Endometrial microvascular endothelial cells (primary cell): Measurements from ENCODE around the gene IDH2. TPM values are rescaled to one million over a fixed set of nuclear protein-coding genes. Genes with fewer than 3 reads are reported as not detected.
"Not testable (repeated sequence)": the region's sequence is repeated elsewhere in the genome, so short reads cannot be mapped to it uniquely, and the experiment has no call there.

Experiments used
- in situ Hi-C: cut with HindIII; loops from 2 replicates; pipeline ENCODE4 v1.10.0; 2017; ENCODE audit warnings: low sequenced_read_pairs, low pct_unique_long_range_greater_than_20kb; ENCODE audit errors: inconsistent ontology term
- total RNA-seq: library from RNA; depleted of rRNA; stranded (reverse); fragments of >200 nt; gene quantifications from one replicate; pipeline ENCODE4 v1.2.3, GENCODE V29; 2015; ENCODE audit errors: inconsistent ontology term

The IDH2 gene
- total RNA-seq, 1 donor from 2014 or later, result 74.7 TPM

DNA sequence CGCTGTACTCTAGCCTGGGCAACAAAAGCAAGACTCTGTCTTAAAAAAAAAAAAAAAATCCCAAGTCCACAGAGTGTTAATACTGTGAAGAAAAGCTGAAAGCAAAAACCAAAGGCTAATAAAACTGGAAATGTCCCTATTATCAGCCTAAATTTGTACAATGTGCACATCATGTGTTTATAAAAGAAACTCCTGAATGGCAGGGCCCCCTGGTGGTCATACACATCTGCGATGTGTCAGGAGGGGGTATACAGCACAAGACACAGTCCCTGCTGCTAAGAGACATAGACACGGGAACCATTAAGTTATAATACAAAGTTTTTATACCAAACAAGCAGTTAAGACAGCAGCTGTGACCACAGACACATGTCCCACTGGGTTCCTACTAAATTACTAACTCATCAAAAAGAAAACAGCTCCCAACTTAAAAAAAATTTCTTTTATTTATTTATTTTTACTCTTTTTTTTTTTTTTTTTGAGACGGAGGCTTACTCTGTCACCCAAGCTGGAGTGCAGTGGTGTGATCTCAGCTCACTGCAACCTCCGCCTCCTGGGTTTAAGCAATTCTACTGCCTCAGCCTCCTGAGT is 31.0 kb downstream of the IDH2 start:
- in situ Hi-C loops, result no loop called here

DNA sequence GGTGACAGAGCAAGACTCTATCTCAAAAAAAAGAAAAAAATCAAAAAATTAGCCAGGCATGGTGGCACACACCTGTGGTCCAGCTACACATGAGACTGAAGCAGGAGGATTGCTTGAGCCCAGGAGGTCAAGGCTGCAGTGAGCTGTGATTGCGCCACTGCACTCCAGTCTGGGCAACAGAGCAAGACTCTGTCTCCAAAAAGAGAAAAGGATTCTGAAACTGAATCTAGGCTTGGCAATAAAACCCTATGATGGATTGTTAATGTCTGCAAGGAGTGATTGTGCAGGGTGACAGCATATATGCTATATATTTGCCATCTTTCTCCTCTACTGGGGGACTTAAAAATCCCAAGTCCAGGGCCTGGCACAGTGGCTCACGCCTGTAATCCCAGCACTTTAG is 31.6 kb downstream of the IDH2 start:
- in situ Hi-C loops, result not testable (repeated sequence)

DNA sequence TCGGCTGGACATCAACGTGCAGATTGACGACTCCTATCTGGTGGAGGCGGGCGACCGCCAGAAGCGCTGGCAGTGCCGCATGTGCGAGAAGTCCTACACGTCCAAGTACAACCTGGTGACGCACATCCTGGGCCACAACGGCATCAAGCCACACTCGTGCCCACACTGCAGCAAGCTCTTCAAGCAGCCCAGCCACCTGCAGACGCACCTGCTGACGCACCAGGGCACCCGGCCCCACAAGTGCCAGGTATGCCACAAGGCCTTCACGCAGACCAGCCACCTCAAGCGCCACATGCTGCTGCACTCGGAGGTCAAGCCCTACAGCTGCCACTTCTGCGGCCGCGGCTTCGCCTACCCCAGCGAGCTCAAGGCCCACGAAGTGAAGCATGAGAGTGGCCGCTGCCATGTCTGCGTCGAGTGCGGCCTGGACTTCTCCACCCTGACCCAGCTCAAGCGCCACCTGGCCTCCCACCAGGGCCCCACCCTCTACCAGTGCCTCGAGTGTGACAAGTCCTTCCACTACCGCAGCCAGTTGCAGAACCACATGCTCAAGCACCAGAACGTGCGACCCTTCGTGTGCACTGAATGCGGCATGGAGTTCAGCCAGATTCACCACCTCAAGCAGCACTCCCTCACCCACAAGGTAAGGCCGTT is 34.2 kb downstream of the IDH2 start:
- in situ Hi-C loops, result no loop called here

DNA sequence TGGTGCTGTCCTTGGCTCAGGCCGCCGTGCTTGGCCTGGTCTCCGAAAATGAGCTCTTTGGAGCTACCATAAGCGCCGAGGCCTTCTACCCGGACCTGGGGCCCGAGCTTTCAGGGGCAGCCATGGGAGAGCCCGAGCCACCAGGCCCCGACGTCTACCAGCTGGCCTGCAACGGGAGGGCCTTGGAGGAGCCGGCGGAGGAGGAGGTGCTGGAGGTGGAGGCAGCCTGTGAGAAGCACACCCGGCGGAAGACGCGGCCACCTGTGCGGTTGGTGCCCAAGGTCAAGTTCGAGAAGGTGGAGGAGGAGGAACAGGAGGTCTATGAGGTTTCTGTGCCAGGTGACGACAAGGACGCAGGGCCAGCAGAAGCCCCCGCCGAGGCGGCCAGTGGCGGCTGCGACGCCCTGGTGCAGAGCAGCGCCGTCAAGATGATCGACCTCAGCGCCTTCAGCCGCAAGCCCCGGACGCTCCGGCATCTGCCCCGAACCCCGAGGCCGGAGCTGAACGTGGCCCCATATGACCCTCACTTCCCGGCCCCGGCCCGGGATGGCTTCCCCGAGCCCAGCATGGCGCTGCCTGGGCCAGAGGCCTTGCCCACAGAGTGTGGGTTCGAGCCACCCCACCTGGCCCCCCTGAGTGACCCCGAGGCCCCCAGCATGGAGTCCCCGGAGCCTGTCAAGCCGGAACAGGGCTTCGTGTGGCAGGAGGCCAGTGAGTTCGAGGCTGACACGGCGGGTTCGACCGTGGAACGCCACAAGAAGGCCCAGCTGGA is 34.9 kb downstream of the IDH2 start:
- in situ Hi-C loops, result no loop called here

DNA sequence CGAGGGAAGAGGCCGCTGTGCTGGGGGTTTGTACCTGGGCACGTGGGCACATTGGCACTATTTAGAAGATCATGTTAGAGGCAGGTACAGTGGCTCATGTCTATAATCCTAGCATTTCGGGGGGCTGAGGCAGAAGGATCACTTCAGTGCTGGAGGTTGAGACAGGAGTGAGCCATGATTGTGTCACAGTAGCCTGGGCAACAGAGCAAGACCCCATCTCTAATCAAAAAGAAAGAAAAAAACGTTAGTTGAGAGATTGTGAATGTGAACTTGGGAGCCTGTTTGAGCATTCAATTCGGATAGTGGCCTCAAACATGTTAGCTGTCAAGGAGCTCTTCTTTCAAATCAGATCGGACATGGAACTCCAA is 36.6 kb downstream of the IDH2 start:
- in situ Hi-C loops, result no loop called here

DNA sequence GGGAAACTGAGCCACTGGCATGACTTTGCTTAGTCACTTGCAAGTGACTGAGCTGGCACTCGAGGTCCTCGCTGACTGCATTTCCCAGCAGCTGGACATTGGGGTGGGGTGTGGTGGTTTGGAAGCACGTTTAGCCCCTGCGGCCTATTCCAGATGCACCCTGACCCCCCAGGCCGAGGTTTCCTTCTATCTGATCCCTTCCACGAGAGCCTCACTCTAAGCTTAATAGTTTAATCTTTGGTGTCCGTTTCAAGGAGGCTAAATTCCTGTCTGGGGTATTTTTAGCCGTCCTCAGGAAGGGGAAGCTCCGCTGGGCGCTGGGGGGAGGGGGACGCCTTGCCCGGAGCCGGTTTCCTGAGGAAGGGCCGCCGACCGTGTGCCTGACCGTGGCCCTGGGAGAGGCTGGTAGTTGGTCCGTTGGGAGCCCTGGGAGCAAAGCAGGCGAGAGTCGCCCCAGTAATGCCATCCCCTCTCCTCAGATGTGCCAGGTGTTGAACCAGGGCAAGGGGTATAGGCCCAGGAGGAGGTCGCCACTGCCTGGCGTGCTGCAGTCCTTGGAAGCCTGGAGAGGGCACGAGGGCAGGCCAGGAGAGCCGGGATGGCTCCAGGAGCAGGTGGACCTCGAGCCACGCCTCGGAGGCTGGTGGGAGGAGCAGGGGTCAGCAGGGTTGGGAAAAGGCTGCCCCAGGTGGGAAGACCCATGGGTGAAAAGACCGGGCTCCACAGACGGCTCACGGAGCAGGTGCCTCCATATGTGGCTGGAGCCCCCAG is 37.2 kb downstream of the IDH2 start:
- in situ Hi-C loops, result no loop called here

DNA sequence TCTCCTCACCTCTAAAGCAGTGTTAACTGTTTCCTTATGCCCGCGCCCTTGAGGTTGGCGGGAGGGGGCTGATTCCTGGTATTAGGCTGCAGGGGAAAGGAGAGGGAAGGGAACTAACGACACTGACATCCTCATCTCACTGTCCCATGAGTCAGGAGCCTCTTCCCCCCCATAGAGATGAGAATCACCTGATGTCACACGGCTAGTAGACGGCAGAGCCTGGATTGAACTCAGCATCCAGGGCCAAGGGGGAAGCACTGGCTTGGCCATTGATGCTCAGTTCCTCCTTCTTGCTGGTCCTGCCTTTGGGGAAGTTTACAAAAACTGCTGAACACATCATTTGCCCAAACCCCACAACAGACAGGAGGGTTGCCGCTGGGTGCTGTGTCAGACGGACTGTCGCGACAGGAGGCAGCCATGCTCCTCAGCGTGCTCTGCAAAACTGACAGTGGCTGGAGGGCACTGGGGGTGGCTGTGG is 38.5 kb downstream of the IDH2 start:
- in situ Hi-C loops, result no loop called here

DNA sequence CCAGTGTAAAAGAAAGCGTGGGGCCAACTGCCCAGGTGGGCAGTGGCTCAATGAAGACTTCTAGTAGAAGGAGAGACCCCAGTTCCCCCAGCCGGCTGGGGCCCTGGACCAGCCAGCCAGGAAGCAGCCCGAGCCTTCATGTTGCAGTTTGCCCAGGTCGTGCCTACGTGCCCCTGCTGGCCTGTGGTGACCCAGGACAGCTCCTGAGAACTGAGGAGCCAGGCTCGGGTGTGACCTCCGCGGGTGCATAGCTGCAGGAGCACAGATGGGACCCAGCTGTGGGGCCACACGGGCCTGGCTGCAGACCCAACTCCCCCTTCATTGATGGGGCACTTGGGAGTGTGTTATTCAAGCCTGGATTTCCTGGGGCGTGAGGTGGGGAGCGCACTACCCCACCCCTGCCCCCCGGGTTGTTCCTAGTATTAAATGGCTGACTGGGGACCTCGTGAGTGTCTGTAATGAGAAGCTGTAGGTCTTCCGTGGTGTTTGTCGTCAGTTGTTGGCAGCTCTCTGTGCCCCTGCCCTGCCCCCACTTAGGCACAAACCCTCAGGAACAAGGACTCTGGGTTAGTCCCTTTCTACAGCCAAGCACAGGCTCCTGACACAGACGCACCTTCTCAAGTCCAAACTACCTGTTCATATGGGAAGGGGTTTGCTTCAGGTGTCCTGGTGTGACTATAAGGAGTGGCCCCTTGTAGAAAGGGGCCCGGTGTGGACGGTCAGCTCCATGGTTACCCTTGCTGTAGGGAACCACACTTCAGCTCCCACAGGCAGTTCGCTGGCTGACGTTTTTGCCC is 39.1 kb downstream of the IDH2 start:
- in situ Hi-C loops, result no loop called here

DNA sequence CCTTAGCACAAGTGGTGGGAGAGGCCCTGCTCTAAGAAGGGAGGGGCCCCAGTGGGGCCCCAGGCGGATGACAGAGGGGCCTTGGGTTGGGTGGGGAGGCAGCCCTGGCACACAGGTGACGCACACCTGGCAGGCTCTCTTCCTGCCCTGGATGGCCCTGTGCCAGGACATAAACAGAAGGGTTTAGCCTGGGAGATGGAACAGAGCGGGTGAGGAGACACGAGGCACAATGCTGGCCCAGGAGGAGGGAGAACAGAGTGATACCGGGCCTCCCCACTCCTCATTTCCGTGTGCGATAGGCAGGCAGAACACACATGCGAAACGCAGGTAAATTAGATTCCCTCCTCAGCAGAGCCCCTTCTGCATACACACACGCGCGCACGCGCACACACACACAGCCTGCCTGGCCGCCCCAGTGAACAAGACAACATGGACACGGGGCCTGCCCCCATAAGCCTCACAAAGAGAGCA is 39.8 kb downstream of the IDH2 start:
- in situ Hi-C loops, result no loop called here

DNA sequence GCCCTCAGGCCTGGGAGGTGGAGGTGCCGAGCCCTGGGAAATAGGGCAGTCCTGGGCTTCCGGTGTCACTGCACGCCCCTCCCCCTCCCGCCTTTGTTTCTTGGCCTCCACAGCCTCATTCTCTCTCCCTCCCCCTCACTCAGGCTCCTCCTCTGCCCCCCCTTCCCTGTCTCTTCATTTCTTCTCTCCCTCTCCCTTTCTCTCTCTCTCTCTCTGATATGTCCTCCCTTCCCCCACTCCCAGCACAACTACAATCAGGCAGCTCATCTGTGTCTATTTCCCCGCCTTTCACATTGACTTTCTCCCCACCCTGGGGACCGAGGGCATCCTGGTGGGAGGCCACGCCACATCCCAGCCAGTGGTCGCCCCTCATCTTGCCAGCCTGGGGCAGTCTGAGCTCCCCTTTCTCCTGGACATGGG is 40.2 kb downstream of the IDH2 start:
- in situ Hi-C loops, result no loop called here

DNA sequence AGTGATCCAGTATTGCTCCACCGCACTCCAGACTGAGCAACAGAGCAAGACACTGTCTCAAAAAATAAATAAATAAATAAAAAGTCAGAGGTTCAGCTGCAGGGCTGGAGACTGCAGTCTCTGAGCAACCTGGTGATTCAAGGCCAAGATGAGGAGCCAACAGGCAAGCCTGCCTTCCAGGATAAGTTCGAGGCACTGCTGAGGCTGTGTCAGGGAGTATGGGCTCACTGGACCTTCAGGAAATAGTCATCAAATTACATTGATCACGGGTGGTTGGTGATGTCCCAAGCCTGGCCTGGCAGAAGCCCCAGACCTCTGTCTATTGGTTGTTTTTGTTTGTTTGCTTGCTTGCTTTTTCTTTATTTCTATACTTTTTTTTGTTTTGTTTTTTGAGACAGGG is 41.5 kb downstream of the IDH2 start:
- in situ Hi-C loops, result no loop called here

DNA sequence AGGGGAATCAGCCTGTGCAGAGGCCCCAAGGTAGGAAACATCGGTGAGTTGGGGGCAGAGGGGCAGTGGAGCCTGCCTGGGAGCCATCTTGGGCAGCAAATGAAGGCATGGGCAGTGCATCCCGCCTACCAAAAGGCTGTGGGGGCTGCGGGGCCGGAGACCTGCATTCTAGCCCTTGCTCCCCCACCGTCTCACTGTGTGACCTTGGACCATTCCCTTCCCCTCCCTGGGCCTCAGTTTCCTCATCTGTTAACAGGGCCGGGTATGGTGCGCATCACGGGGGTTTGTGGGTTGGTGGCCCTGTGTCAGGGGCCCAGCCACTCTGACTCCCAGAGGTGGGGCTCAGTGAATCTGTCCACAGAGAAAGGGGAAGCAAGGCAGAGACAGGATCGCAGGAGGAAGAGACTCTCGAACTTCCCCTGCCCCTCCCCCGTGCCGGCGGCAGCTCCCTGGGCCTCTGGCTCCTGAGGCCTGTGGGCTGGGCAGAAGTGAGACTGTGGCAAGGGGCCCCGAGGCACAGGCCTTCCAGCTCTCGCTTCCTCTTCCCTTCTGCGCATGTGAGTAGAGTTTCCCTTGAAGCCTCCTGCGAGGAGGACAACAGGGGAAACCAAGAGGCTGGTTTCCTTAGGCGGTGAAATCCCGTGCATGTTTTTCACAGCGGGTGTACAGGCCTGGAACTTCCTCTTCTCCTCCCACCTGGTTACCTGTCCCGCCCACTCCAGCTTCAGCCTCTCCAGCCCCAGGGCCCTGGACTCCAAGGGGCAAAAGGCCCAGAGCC is 42.9 kb downstream of the IDH2 start:
- in situ Hi-C loops, result no loop called here

DNA sequence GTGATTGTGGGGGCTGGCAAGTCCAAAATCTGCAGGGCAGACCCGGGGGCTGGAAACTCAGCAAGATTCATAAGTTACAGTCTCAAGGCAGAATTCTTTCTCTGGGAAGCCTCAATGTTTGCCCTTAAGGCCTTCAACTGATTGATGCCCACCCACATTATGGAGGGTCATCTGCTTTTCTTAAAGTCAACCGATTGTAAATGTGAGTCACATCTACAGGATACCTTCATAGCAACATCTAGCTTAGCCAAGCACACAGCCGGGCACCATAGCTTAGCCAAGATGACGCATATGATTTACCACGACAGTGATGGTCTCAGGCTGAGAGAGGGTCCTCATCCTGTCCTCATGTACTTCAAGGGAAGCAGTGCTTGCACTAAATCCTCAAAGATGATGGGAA is 43.5 kb downstream of the IDH2 start:
- in situ Hi-C loops, result no loop called here

DNA sequence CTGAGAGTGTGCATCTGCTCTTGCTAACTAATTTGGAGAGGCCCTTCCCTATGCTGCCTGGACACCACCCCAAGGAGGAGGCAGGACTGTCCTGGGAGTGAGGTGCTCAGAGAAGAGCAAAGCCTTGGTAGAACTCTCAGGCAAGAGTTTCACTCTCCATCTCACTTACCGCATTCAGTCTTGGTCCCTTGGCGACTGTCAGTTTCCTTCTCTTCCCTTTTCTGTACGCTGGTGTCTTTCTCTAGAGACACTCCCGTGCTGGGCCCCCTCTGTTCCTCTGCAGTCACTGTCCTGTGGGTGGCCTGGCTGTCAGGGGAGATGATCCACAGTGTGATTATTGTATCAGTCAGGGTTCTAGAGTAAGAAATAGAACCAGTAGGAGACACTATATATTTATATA is 44.0 kb downstream of the IDH2 start:
- in situ Hi-C loops, result no loop called here

DNA sequence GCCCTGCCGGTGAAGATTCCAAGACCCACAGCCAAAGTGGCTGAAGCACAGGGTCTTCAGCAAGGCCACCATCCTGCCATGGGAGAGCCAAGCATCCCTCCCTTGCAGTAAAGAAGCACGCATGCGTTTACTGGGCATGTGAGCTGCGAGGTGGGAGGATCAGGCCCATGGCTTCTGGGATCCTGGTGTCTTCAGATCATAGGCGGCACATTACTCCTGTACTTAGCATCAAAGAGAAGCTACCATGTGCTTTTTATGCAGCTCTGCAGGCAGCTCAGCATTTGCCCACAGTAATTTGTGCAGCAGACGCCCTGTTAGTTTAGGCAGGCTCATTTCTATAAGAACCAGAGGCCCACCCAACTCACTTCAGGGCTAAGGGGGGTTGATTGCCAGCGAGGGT is 45.7 kb downstream of the IDH2 start:
- in situ Hi-C loops, result no loop called here

DNA sequence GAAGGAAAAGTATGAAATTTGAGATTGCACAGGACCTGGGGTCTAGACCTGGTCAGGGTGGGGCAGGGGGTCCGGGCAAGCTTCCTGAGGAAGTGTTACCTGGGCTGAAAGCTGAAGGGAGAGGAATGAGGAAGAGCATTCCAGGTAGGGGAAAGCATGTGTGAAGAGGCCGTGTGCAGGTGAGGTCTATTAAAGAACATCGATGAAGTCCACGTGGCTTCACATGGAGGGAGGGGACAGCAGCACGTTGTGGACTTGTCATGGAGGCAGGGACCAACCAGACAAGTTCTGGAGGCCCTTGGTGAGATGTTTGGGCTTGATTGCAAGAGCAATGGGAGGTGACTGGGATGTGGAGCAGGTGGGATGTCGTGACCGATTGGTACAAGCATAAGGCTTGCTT is 47.1 kb downstream of the IDH2 start:
- in situ Hi-C loops, result no loop called here

DNA sequence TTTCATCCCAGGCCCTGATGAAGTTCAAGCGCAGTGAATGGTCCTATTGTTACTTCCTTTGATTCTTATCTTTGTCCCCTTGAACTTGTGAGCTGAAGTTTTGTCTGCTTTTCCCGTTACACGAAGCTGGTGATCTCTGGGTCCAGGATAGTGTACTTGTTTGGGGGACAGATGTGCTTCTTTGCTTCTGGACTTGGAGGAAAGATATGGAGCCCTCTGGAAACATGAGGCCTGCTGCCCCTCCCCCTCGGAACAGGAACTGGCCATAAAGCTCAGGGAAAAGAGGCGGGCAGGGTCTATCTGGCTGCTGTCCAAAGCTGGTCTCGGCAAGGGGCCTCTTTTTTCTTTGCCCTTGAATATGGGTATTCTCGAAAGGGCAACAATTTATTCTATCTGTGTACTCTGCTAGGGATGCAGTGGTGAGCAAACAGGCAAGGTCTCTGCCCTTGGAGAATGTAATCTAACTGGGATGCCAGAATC is 47.6 kb downstream of the IDH2 start:
- in situ Hi-C loops, result no loop called here
